OCI-LY7 (cell line): ENCODE measurements around the gene TNS3. TPM values are rescaled to one million over a fixed set of nuclear protein-coding genes. Genes with fewer than 3 reads are reported as not detected.

Experiments
- BruUV-seq: library from RNA; stranded (reverse); fragments of 400-500 nt; replicated peaks from 2 replicates; lab custom pipeline; 2021; lab: Mats Ljungman, UMichigan
- CTCF ChIA-PET: fragments of 300-600 bp; sonication (Branson Sonifier 250); formaldehyde crosslinking; loops from one replicate; lab custom pipeline; 2022; ENCODE audit warnings: antibody characterized with exemption; ENCODE audit not compliant: unreplicated experiment; lab: Charles Lee
- POLR2A ChIA-PET: fragments of 300-600 bp; sonication (Branson Sonifier 250); formaldehyde crosslinking; loops from one replicate; lab custom pipeline; 2022; ENCODE audit warnings: antibody characterized with exemption; lab: Charles Lee
- DNase-seq: peaks from one replicate; pipeline ENCODE4 v3.0.0-alpha.2; 2015; ENCODE audit warnings: low spot score
- H2AFZ ChIP-seq: fragments of 200-600 bp; sonication (generic), shearing (Covaris generic); 2 replicates; pipeline ENCODE4 v1.6.1; 2014; ENCODE audit warnings: mild to moderate bottlenecking, antibody characterized with exemption, low read length, moderate library complexity
- H3K27ac ChIP-seq: fragments of 200-600 bp; sonication (generic); 2 replicates; pipeline ENCODE4 v1.5.1; 2014; ENCODE audit warnings: mixed run types, low read depth, mild to moderate bottlenecking, moderate library complexity, low read length, inconsistent platforms; ENCODE audit not compliant: poor library complexity, severe bottlenecking
- H3K36me3 ChIP-seq: fragments of 200-600 bp; sonication (generic); 2 replicates; pipeline ENCODE4 v1.6.1; 2014; ENCODE audit warnings: mild to moderate bottlenecking, antibody characterized with exemption, low read length, moderate library complexity, mixed read lengths; ENCODE audit not compliant: insufficient read depth
- H3K4me1 ChIP-seq: fragments of 200-600 bp; sonication (generic); 2 replicates; pipeline ENCODE4 v1.5.1; 2014; ENCODE audit warnings: mild to moderate bottlenecking, low read length; ENCODE audit not compliant: insufficient read depth, poor library complexity, severe bottlenecking
- H3K4me2 ChIP-seq: fragments of 200-600 bp; sonication (generic); 2 replicates; pipeline ENCODE4 v1.6.1; 2014; ENCODE audit warnings: mild to moderate bottlenecking, low read length
- H3K4me3 ChIP-seq: fragments of 200-600 bp; sonication (generic); 2 replicates; pipeline ENCODE4 v1.5.1; 2014; ENCODE audit warnings: mild to moderate bottlenecking, low read depth, low read length; ENCODE audit not compliant: poor library complexity, severe bottlenecking
- H3K79me2 ChIP-seq: fragments of 200-600 bp; sonication (generic); 2 replicates; pipeline ENCODE4 v1.6.1; 2016; ENCODE audit warnings: low read depth, mild to moderate bottlenecking, low read length, moderate library complexity, mixed read lengths; ENCODE audit not compliant: insufficient read depth
- H3K9me2 ChIP-seq: fragments of 200-600 bp; sonication (generic); 2 replicates; pipeline ENCODE4 v1.6.1; 2016; ENCODE audit warnings: mild to moderate bottlenecking, low read length, mixed read lengths; ENCODE audit not compliant: insufficient read depth
- H3K9me3 ChIP-seq: fragments of 200-600 bp; sonication (generic); 2 replicates; pipeline ENCODE4 v1.6.1; 2014; ENCODE audit warnings: mild to moderate bottlenecking, mixed run types, low read length, mixed read lengths
- H4K20me1 ChIP-seq: fragments of 200-600 bp; sonication (generic); 2 replicates; pipeline ENCODE4 v1.6.1; 2014; ENCODE audit warnings: mild to moderate bottlenecking, antibody characterized with exemption, low read length, moderate library complexity, mixed read lengths; ENCODE audit not compliant: insufficient read depth
- EZH2phosphoT487 ChIP-seq: fragments of 200-600 bp; sonication (generic); IDR thresholded peaks from 2 replicates; pipeline ENCODE4 v1.6.1; 2018; ENCODE audit warnings: low read depth, borderline replicate concordance, mild to moderate bottlenecking, mixed run types, antibody characterized with exemption, low read length, moderate library complexity, mixed read lengths
- intact Hi-C: fragments of 100-400 bp; cut with micrococcal nuclease; formaldehyde crosslinking; loops from one replicate; pipeline ENCODE4 v1.10.0; 2022; ENCODE audit not compliant: unreplicated experiment
- total RNA-seq, 2 experiments: library from RNA; depleted of rRNA in 1 of 2; stranded (reverse); fragments of >200 nt in 1 of 2; shearing (Covaris generic) in 1 of 2; gene quantifications; 2 replicates each; pipeline ENCODE4 v1.2.3, GENCODE V29; 2014 to 2022
- TF ChIP-seq, protein P1 (sequence below): fragments of 200-600 bp; sonication (generic); conservative IDR thresholded peaks from 2 replicates; pipeline ENCODE4 v1.5.1; 2014; ENCODE audit warnings: mild to moderate bottlenecking, antibody characterized with exemption, low read length, moderate library complexity, mixed read lengths

Gene TNS3
- total RNA-seq, 2 experiments from 2014 or later: 9.5 to 42.1 TPM

GRCh38 chr7:47252675-47253074, 329.2 kb downstream of the TNS3 start:
- no peak overlapping the region for H3K4me3 ChIP-seq
- H3K79me2 ChIP-seq: no peaks in the 10 kb centered on the region
- no peaks in the 10 kb centered on the region for H3K36me3 ChIP-seq
- H4K20me1 ChIP-seq: no peaks in the 10 kb centered on the region
- no peak overlapping the region for H2AFZ ChIP-seq
- H3K4me1 ChIP-seq: peaks cover 9% of the 10 kb centered on the region
- no TSS peak for BruUV-seq
- no peak for TF ChIP-seq EZH2phosphoT487
- TF ChIP-seq, protein P1, sequence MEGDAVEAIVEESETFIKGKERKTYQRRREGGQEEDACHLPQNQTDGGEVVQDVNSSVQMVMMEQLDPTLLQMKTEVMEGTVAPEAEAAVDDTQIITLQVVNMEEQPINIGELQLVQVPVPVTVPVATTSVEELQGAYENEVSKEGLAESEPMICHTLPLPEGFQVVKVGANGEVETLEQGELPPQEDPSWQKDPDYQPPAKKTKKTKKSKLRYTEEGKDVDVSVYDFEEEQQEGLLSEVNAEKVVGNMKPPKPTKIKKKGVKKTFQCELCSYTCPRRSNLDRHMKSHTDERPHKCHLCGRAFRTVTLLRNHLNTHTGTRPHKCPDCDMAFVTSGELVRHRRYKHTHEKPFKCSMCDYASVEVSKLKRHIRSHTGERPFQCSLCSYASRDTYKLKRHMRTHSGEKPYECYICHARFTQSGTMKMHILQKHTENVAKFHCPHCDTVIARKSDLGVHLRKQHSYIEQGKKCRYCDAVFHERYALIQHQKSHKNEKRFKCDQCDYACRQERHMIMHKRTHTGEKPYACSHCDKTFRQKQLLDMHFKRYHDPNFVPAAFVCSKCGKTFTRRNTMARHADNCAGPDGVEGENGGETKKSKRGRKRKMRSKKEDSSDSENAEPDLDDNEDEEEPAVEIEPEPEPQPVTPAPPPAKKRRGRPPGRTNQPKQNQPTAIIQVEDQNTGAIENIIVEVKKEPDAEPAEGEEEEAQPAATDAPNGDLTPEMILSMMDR: no peak
- H3K9me2 ChIP-seq: no peaks in the 10 kb centered on the region
- DNase-seq: no peak
- H3K9me3 ChIP-seq: peaks cover 9% of the 10 kb centered on the region; the same call in 1 of the 2 replicates
- H3K4me2 ChIP-seq: no peak overlapping the region
- POLR2A ChIA-PET: interaction anchor here (0.8 kb wide), 1 partner anchor 50 kb away, joined by 3 read pairs; no protein-coding TSS in a partner anchor
- CTCF ChIA-PET: no interaction called here
- H3K27ac ChIP-seq: no peak overlapping the region
- intact Hi-C loops: loop anchor here (5.0 to 10.0 kb wide), 4 partner anchors 148 to 1338 kb away; no protein-coding TSS in a partner anchor

DNA sequence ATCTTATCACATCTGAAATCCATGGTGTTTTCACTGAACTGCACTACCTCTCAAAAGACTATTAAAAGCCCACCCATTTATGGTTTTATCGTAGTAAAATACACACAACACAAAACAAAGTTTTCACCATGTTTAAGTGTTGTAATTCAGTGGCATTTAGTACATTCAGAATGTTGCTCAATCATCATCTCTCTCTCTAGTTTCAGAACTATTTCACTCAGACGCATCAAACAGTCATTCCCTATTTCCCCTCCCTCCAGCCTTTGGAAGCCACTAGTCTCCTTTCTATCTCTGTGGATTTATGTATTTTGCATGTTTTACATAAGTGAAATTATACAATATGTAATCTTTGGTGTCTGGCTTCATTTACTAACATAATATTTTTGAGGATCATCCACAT, 332.6 kb downstream of the TNS3 start:
- no peak for DNase-seq
- Histone ChIP-seq H3K4me1 (no peaks in the 10 kb centered on the region), H3K27ac (no peak overlapping the region), H3K4me3 (no peak overlapping the region), H4K20me1 (no peaks in the 10 kb centered on the region), H2AFZ (no peak overlapping the region), H3K79me2 (no peaks in the 10 kb centered on the region), H3K9me2 (no peaks in the 10 kb centered on the region), H3K36me3 (no peaks in the 10 kb centered on the region), H3K4me2 (no peak overlapping the region), H3K9me3 (peaks cover 9% of the 10 kb centered on the region; the same call in 1 of the 2 replicates)
- intact Hi-C loops: no loop called here
- ChIA-PET CTCF (no interaction called here), POLR2A (no interaction called here)
- no TSS peak for BruUV-seq
- no peak for TF ChIP-seq EZH2phosphoT487
- TF ChIP-seq, protein P1: no peak

DNA sequence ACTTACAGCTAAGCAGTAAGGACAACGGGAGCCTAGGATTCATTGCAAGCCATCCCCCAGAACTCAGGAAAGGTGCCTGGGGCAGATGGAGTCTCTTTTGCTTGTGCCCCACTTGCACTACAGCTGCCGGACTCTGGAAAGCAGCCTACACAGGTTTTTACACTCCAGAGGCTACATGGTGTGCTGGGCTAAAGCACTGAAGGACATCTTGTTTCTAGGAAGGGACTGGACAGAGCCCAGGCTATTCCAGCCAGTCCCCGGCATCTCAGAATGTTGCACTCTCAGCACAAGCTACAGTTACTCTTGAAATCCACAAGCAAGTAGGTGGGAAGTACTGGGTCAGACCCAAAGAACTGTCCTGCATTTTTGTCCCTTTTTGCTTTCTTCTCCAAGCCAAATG, 333.1 kb downstream of the TNS3 start:
- no peaks in the 10 kb centered on the region for H3K36me3 ChIP-seq
- CTCF ChIA-PET: no interaction called here
- no peaks in the 10 kb centered on the region for H3K9me2 ChIP-seq
- no peak overlapping the region for H3K4me3 ChIP-seq
- no TSS peak for BruUV-seq
- no peak overlapping the region for H3K27ac ChIP-seq
- POLR2A ChIA-PET: no interaction called here
- H3K4me1 ChIP-seq: no peaks in the 10 kb centered on the region
- no peak overlapping the region for H2AFZ ChIP-seq
- H3K79me2 ChIP-seq: no peaks in the 10 kb centered on the region
- H3K9me3 ChIP-seq: peaks cover 9% of the 10 kb centered on the region; the same call in 1 of the 2 replicates
- H3K4me2 ChIP-seq: no peak overlapping the region
- TF ChIP-seq, protein P1: no peak
- TF ChIP-seq EZH2phosphoT487: no peak
- intact Hi-C loops: no loop called here
- no peaks in the 10 kb centered on the region for H4K20me1 ChIP-seq
- DNase-seq: no peak
